Measurements from ENCODE around the gene TMSB4X.

DNA sequence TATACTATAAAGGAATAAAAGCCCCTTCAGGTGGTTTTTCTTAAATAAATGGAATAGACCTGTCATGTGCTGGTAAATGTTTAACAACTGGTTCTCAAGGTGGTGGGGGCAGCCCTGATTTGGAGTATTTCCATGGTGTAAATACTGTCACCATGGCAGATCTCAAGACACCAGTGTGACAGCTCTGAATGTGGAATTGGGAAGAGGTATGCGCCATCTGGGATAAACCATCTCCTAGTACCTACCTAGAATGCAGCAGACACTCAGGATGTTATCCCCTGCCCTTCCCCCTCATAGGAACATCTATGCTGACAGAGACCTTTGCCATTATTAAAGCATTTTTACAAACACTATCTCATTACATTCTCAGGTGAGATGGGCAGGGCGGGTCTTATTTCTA is 26.4 kb upstream of the TMSB4X start:
- TF ChIP-seq, protein P1, sequence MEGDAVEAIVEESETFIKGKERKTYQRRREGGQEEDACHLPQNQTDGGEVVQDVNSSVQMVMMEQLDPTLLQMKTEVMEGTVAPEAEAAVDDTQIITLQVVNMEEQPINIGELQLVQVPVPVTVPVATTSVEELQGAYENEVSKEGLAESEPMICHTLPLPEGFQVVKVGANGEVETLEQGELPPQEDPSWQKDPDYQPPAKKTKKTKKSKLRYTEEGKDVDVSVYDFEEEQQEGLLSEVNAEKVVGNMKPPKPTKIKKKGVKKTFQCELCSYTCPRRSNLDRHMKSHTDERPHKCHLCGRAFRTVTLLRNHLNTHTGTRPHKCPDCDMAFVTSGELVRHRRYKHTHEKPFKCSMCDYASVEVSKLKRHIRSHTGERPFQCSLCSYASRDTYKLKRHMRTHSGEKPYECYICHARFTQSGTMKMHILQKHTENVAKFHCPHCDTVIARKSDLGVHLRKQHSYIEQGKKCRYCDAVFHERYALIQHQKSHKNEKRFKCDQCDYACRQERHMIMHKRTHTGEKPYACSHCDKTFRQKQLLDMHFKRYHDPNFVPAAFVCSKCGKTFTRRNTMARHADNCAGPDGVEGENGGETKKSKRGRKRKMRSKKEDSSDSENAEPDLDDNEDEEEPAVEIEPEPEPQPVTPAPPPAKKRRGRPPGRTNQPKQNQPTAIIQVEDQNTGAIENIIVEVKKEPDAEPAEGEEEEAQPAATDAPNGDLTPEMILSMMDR (IDR thresholded peaks at IDR 0.05), result no peak
- TF ChIP-seq POLR2AphosphoS5 (IDR thresholded peaks at IDR 0.05) (no peak), EP300 (IDR thresholded peaks at IDR 0.05) (no peak), POLR2A (IDR thresholded peaks at IDR 0.05; ENCODE audit: low read depth) (no peak)
